ENCODE measurements around the gene NFE2L1.

GRCh38 chr17:48059125-48059668 lies 11.0 kb downstream of the NFE2L1 start:
- TF ChIP-seq POLR2A (IDR thresholded peaks at IDR 0.05; ENCODE audit: low read depth) (no peak), CTCF (IDR thresholded peaks at IDR 0.05) (no peak), EP300 (IDR thresholded peaks at IDR 0.05) (no peak), POLR2AphosphoS5 (IDR thresholded peaks at IDR 0.05) (no peak)
